ENCODE measurements around the gene SRSF6. TPM values are rescaled to one million over a fixed set of nuclear protein-coding genes. Genes with fewer than 3 reads are reported as not detected.

SRSF6 gene
- total and polyA plus RNA-seq, 10 of the 15 experiments (the other 5 are each of a cell fraction or from before 2014, with no cell fraction given): 57.2 to 191 (median 108) TPM

DNA sequence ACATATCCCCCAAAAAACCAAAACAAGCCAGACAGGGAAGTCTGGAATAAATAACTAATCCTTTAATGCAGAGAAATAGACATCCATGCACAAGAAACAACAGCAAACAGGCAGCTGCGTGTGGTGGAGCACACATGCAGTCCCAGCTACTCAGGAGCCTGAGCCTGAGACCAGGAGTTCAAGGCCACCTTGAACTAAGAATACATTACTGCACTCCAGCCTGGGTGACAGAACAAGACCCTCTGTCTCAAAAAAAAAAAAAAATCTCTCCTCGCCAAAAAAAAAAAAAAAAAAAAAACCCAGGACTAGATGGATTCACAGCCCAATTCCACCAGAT lies 48.2 kb upstream of the SRSF6 start (continued):
- TF ChIP-seq POLR2AphosphoS2 (IDR thresholded peaks at IDR 0.05; ENCODE audit: low read depth, low read length): no peak
- TF ChIP-seq GATAD2B (conservative IDR thresholded peaks at IDR 0.05; ENCODE audit: low read depth): no peak
- TF ChIP-seq, protein P1, sequence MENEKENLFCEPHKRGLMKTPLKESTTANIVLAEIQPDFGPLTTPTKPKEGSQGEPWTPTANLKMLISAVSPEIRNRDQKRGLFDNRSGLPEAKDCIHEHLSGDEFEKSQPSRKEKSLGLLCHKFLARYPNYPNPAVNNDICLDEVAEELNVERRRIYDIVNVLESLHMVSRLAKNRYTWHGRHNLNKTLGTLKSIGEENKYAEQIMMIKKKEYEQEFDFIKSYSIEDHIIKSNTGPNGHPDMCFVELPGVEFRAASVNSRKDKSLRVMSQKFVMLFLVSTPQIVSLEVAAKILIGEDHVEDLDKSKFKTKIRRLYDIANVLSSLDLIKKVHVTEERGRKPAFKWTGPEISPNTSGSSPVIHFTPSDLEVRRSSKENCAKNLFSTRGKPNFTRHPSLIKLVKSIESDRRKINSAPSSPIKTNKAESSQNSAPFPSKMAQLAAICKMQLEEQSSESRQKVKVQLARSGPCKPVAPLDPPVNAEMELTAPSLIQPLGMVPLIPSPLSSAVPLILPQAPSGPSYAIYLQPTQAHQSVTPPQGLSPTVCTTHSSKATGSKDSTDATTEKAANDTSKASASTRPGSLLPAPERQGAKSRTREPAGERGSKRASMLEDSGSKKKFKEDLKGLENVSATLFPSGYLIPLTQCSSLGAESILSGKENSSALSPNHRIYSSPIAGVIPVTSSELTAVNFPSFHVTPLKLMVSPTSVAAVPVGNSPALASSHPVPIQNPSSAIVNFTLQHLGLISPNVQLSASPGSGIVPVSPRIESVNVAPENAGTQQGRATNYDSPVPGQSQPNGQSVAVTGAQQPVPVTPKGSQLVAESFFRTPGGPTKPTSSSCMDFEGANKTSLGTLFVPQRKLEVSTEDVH (IDR thresholded peaks at IDR 0.05; ENCODE audit: low read depth, partially characterized antibody): no peak

DNA sequence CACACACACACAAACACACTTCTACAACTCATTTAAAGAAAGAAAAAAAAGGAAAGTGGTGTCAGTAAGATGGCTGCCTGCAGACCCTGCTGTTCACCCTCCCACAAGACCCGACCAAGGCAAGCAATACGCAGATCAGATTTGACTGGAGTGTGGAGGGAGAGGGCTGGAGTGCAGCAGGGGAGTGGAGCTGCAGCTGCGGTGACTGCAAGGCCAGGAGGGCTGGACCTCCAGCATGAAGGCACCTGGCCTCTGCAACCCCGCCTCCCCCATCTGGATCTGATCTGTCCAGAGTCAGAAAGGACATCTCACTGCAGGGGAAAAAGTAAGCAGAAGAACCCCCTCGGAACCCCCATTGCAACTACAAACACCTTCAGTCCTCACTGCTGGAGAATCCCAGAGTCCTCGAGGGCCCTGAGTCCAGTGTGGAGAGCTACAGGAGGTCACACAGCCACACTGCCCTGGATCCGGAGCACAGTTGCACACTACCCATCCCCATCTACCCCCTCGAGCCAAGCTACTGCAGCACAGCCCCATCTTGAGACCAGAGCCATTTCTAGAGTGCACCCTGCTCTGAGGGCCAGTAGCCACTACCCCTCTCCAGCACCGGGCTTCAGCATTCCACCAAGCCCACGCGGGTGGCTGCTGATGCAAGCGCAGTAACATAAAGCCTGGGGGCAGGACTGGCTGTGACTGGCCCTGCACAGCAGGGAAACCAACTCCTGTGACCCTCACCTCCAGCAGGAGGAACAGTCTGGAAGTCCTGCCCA lies 41.9 kb upstream of the SRSF6 start:
- Histone ChIP-seq H2AFZ (ENCODE audit: control insufficient read depth, low read depth, low read length) (no peak overlapping the region), H3K27ac (ENCODE audit: control insufficient read depth, insufficient read depth) (no peak overlapping the region), H3K4me3 (no peak overlapping the region), H3K36me3 (ENCODE audit: control insufficient read depth in 2 of 2, insufficient read depth in 2 of 2, low read length in 1 of 2) (no peaks in the 10 kb centered on the region), H3K4me2 (ENCODE audit: control insufficient read depth, insufficient read depth) (no peak overlapping the region), H4K20me1 (ENCODE audit: control insufficient read depth, insufficient read depth) (no peaks in the 10 kb centered on the region), H3K27me3 (replicated peaks in 1 of 2; ENCODE audit: control insufficient read depth in 2 of 2, insufficient read depth in 2 of 2, low read length in 1 of 2) (no peaks in the 10 kb centered on the region), H3K9me3 (replicated peaks; ENCODE audit: control insufficient read depth, insufficient read depth, low read length) (peaks cover 2% of the 10 kb centered on the region; the same call in 1 of the 3 replicates), H3K9ac (ENCODE audit: control insufficient read depth, insufficient read depth, low read length) (no peak overlapping the region), H3K79me2 (ENCODE audit: control insufficient read depth, insufficient read depth, low read length) (no peaks in the 10 kb centered on the region), H3K4me1 (ENCODE audit: control insufficient read depth, insufficient read depth, low read length) (no peaks in the 10 kb centered on the region)
- BruUV-seq (replicated peaks): no TSS peak
- ChIA-PET POLR2A (no interaction called here), CTCF (no interaction called here), RAD21 (ENCODE audit: unreplicated experiment) (no interaction called here), SMC1A (ENCODE audit: uncharacterized antibody, unreplicated experiment) (no interaction called here)
- intact Hi-C loops (cut with micrococcal nuclease; ENCODE audit: unreplicated experiment): no loop called here
- no peak for FAIRE-seq
- no peak for ATAC-seq
- no peak for TF ChIP-seq DPF2 (IDR thresholded peaks at IDR 0.05)
- no peak for TF ChIP-seq ZNF217 (IDR thresholded peaks at IDR 0.05)
- no peak for TF ChIP-seq ZNF24 (IDR thresholded peaks at IDR 0.05)
- no peak for TF ChIP-seq POLR2AphosphoS2 (IDR thresholded peaks at IDR 0.05; ENCODE audit: low read depth, low read length)
- TF ChIP-seq, protein P2, sequence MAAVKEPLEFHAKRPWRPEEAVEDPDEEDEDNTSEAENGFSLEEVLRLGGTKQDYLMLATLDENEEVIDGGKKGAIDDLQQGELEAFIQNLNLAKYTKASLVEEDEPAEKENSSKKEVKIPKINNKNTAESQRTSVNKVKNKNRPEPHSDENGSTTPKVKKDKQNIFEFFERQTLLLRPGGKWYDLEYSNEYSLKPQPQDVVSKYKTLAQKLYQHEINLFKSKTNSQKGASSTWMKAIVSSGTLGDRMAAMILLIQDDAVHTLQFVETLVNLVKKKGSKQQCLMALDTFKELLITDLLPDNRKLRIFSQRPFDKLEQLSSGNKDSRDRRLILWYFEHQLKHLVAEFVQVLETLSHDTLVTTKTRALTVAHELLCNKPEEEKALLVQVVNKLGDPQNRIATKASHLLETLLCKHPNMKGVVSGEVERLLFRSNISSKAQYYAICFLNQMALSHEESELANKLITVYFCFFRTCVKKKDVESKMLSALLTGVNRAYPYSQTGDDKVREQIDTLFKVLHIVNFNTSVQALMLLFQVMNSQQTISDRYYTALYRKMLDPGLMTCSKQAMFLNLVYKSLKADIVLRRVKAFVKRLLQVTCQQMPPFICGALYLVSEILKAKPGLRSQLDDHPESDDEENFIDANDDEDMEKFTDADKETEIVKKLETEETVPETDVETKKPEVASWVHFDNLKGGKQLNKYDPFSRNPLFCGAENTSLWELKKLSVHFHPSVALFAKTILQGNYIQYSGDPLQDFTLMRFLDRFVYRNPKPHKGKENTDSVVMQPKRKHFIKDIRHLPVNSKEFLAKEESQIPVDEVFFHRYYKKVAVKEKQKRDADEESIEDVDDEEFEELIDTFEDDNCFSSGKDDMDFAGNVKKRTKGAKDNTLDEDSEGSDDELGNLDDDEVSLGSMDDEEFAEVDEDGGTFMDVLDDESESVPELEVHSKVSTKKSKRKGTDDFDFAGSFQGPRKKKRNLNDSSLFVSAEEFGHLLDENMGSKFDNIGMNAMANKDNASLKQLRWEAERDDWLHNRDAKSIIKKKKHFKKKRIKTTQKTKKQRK (IDR thresholded peaks at IDR 0.05; ENCODE audit: low read depth, low read length): no peak
- TF ChIP-seq ZBED1 (IDR thresholded peaks at IDR 0.05; ENCODE audit: borderline replicate concordance): no peak
- TF ChIP-seq NR2C1 (IDR thresholded peaks at IDR 0.05): no peak
- no peak for TF ChIP-seq BACH1 (IDR thresholded peaks at IDR 0.05; ENCODE audit: borderline replicate concordance)
- no peak for TF ChIP-seq CBX3 (IDR thresholded peaks at IDR 0.05; ENCODE audit: borderline replicate concordance, low read depth)
- TF ChIP-seq FOXK2 (IDR thresholded peaks at IDR 0.05): no peak
- TF ChIP-seq, protein P3, sequence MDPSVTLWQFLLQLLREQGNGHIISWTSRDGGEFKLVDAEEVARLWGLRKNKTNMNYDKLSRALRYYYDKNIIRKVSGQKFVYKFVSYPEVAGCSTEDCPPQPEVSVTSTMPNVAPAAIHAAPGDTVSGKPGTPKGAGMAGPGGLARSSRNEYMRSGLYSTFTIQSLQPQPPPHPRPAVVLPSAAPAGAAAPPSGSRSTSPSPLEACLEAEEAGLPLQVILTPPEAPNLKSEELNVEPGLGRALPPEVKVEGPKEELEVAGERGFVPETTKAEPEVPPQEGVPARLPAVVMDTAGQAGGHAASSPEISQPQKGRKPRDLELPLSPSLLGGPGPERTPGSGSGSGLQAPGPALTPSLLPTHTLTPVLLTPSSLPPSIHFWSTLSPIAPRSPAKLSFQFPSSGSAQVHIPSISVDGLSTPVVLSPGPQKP (IDR thresholded peaks at IDR 0.05; ENCODE audit: low read depth, low read length): no peak
- no peak for TF ChIP-seq RUNX3 (IDR thresholded peaks at IDR 0.05; ENCODE audit: low read length)
- in situ Hi-C loops (cut with MboI): loop anchor here (10.0 kb wide), 1 partner anchor 1681 kb away; no protein-coding TSS in a partner anchor
- 37% methylated on average over 11 of the region's 12 CpGs for WGBS (ENCODE audit: insufficient coverage, insufficient replicate concordance, low lambda C conversion rate, missing lambda C conversion rate)
- no peak for DNase-seq (ENCODE audit: low read depth, low spot score)
